Stimulated activated CD8-positive, alpha-beta memory T cell treated with anti-CD3 and anti-CD28 coated beads, Interleukin-15, amount 100 ng/mL, for 4 hours (primary cell): ENCODE results near the gene DEFB132.
A peak's percentile ranks its signal among the peaks of the same experiment; 100 is the strongest.

Experiments used
- DNase-seq, 2 donors: peaks; one replicate each; pipeline ENCODE4 v3.0.0-alpha.2; 2020; ENCODE audit warnings: low read depth in 2 of 2

The DEFB132 gene

GRCh38 chr20:263701-264100 lies 6.2 kb downstream of the DEFB132 start:
- DNase-seq = no peak

- peak; percentile 67 to 72 for DNase-seq
These were observed 9.4 kb downstream of the DEFB132 start for GRCh38 chr20:266596-267562.

GRCh38 chr20:270517-270916 lies 13.0 kb downstream of the DEFB132 start:
- no peak for DNase-seq

- DNase-seq = no peak
These were observed 13.5 kb downstream of the DEFB132 start for GRCh38 chr20:271069-271468.

GRCh38 chr20:271528-271927 lies 14.0 kb downstream of the DEFB132 start:
- DNase-seq = no peak

GRCh38 chr20:272718-273117 lies 15.2 kb downstream of the DEFB132 start:
- DNase-seq = no peak

- no peak for DNase-seq
These were observed 16.4 kb downstream of the DEFB132 start for GRCh38 chr20:273884-274283.

- no peak for DNase-seq
These were observed 18.3 kb downstream of the DEFB132 start for GRCh38 chr20:275791-276190.

- no peak for DNase-seq
These were observed 19.3 kb downstream of the DEFB132 start for GRCh38 chr20:276620-277495.

GRCh38 chr20:277496-277781 lies 19.9 kb downstream of the DEFB132 start:
- DNase-seq = no peak

- no peak for DNase-seq
These were observed 20.7 kb downstream of the DEFB132 start for GRCh38 chr20:278181-278580.

GRCh38 chr20:278607-279571 lies 21.4 kb downstream of the DEFB132 start:
- DNase-seq = no peak

GRCh38 chr20:284172-284571 lies 26.6 kb downstream of the DEFB132 start:
- DNase-seq = no peak

- DNase-seq = no peak
These were observed 29.0 kb downstream of the DEFB132 start for GRCh38 chr20:286508-286907.

GRCh38 chr20:288956-289692 lies 31.6 kb downstream of the DEFB132 start:
- no peak for DNase-seq

GRCh38 chr20:289693-290083 lies 32.2 kb downstream of the DEFB132 start:
- DNase-seq = no peak

- DNase-seq = peak; percentile 68 to 75
These were observed 32.7 kb downstream of the DEFB132 start, which contains the start of gene C20orf96 for GRCh38 chr20:290084-290831. TSS of gene C20orf96 (minus strand) at chr20:290750. CDS start at chr20:290610, 140 bp downstream.

GRCh38 chr20:294602-295001 lies 37.1 kb downstream of the DEFB132 start:
- DNase-seq = no peak

- DNase-seq = no peak
These were observed 38.3 kb downstream of the DEFB132 start for GRCh38 chr20:295804-296203.
